Caco-2 (cell line): ENCODE measurements around the gene CYTH2. TPM values are rescaled to one million over a fixed set of nuclear protein-coding genes. Genes with fewer than 3 reads are reported as not detected.

Experiments used
- BruUV-seq: library from RNA; stranded (reverse); fragments of 400-500 nt; replicated peaks from 2 replicates; lab custom pipeline; 2021; lab: Mats Ljungman, UMichigan
- CTCF ChIA-PET: fragments of 300-600 bp; sonication (Branson Sonifier 250); formaldehyde crosslinking; loops from one replicate; lab custom pipeline; 2022; ENCODE audit warnings: antibody characterized with exemption; lab: Charles Lee
- POLR2A ChIA-PET: fragments of 300-600 bp; sonication (Branson Sonifier 250); formaldehyde crosslinking; loops from one replicate; lab custom pipeline; 2022; ENCODE audit warnings: antibody characterized with exemption; lab: Charles Lee
- DNase-seq, 2 experiments: peaks; one replicate each; pipeline versions ENCODE4 v3.0.0 to v3.0.0-alpha.2; 2020 to 2022
- H3K27me3 ChIP-seq: replicated peaks from 2 replicates; pipeline ENCODE4 v1.6.0; 2011; ENCODE audit warnings: low read length; ENCODE audit not compliant: control insufficient read depth, insufficient read depth
- H3K36me3 ChIP-seq: 2 replicates; pipeline ENCODE4 v1.5.1; 2011; ENCODE audit warnings: low read length; ENCODE audit not compliant: control insufficient read depth, insufficient read depth
- H3K4me1 ChIP-seq: fragments of 250-450 bp; sonication (Bioruptor Pico); 2 replicates; pipeline ENCODE4 v1.5.1; 2020; ENCODE audit warnings: mild to moderate bottlenecking
- H3K4me3 ChIP-seq: 2 replicates; pipeline ENCODE4 v1.5.1; 2011; ENCODE audit warnings: low read depth, mild to moderate bottlenecking, control low read depth, low read length
- H3K9me3 ChIP-seq: fragments of 250-450 bp; sonication (Bioruptor Pico); 2 replicates; pipeline ENCODE4 v1.5.1; 2020; ENCODE audit warnings: mild to moderate bottlenecking, moderate library complexity
- H3K27ac Mint-ChIP-seq: one replicate; pipeline ENCODE4 v1.8.0; 2022; ENCODE audit warnings: mixed read lengths; ENCODE audit not compliant: unreplicated experiment
- H3K27me3 Mint-ChIP-seq: one replicate; pipeline ENCODE4 v1.8.0; 2022; ENCODE audit warnings: mixed read lengths; ENCODE audit not compliant: insufficient read depth, unreplicated experiment
- H3K36me3 Mint-ChIP-seq: one replicate; pipeline ENCODE4 v1.8.0; 2022; ENCODE audit warnings: mild to moderate bottlenecking, mixed read lengths; ENCODE audit not compliant: insufficient read depth, unreplicated experiment
- H3K4me1 Mint-ChIP-seq: one replicate; pipeline ENCODE4 v1.8.0; 2022; ENCODE audit warnings: low read depth, mixed read lengths; ENCODE audit not compliant: unreplicated experiment
- H3K4me3 Mint-ChIP-seq: one replicate; pipeline ENCODE4 v1.8.0; 2022; ENCODE audit warnings: mild to moderate bottlenecking, moderate library complexity, mixed read lengths; ENCODE audit not compliant: unreplicated experiment
- H3K9me3 Mint-ChIP-seq: one replicate; pipeline ENCODE4 v1.8.0; 2022; ENCODE audit warnings: mixed read lengths; ENCODE audit not compliant: unreplicated experiment
- intact Hi-C: fragments of 100-400 bp; cut with micrococcal nuclease; formaldehyde crosslinking; loops from one replicate; pipeline ENCODE4 v1.10.0; 2022; ENCODE audit not compliant: unreplicated experiment
- total RNA-seq: library from RNA; stranded (reverse); gene quantifications from 2 replicates; pipeline ENCODE4 v1.2.3, GENCODE V29; 2022
- TF ChIP-seq, protein P1 (sequence below), 2 experiments: fragments of 200-600 bp in 1 of 2; IDR thresholded peaks; 1 replicate in 1 of 2; 2 replicates in 1 of 2; pipeline versions ENCODE4 v1.5.1 to v1.8.0; 2011 to 2022; ENCODE audit warnings: antibody characterized with exemption in 1 of 2, control low read depth in 1 of 2, inconsistent platforms in 1 of 2, low read depth in 1 of 2, low read length in 1 of 2, mild to moderate bottlenecking in 1 of 2, moderate library complexity in 1 of 2; ENCODE audit not compliant: insufficient read depth in 1 of 2, severe bottlenecking in 1 of 2, unreplicated experiment in 1 of 2

CYTH2 gene
- total RNA-seq, 1 experiment from 2014 or later: 74.6 TPM

DNA sequence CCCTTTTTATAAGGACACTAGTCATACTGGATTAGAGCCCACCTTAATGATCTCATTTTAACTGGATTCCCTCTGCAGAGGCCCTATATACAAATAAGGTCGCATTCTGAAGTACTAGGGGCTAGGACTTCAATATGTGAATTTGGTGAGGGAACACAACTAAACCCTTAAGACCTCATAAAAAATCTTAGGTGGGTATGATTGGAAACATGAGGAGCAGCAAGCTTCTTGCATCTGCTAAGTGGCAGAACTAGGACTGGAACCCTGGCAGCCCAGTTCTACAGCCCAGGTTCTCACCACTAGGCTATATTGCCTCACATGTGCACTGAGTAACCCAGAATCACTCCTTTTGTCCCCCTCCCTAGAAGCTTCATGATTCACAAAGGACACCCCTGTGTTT is 40.5 kb upstream of the CYTH2 start:
- no peak for DNase-seq
- BruUV-seq: no TSS peak
- peaks cover 7% of the 10 kb centered on the region for H3K4me1 Mint-ChIP-seq
- H3K27me3 Mint-ChIP-seq: no peaks in the 10 kb centered on the region
- no peak overlapping the region for H3K27ac Mint-ChIP-seq
- Histone ChIP-seq H3K9me3 (no peaks in the 10 kb centered on the region), H3K4me1 (peaks cover 5% of the 10 kb centered on the region; the same call in 1 of the 2 replicates), H3K36me3 (no peaks in the 10 kb centered on the region), H3K4me3 (no peak overlapping the region), H3K27me3 (no peaks in the 10 kb centered on the region)
- H3K9me3 Mint-ChIP-seq: no peaks in the 10 kb centered on the region
- CTCF ChIA-PET: interaction anchor here (0.7 kb wide), 1 partner anchor 28 kb away, joined by 3 read pairs; no protein-coding TSS in a partner anchor
- POLR2A ChIA-PET: no interaction called here
- H3K4me3 Mint-ChIP-seq: no peak overlapping the region
- TF ChIP-seq, protein P1, sequence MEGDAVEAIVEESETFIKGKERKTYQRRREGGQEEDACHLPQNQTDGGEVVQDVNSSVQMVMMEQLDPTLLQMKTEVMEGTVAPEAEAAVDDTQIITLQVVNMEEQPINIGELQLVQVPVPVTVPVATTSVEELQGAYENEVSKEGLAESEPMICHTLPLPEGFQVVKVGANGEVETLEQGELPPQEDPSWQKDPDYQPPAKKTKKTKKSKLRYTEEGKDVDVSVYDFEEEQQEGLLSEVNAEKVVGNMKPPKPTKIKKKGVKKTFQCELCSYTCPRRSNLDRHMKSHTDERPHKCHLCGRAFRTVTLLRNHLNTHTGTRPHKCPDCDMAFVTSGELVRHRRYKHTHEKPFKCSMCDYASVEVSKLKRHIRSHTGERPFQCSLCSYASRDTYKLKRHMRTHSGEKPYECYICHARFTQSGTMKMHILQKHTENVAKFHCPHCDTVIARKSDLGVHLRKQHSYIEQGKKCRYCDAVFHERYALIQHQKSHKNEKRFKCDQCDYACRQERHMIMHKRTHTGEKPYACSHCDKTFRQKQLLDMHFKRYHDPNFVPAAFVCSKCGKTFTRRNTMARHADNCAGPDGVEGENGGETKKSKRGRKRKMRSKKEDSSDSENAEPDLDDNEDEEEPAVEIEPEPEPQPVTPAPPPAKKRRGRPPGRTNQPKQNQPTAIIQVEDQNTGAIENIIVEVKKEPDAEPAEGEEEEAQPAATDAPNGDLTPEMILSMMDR (IDR thresholded peaks at IDR 0.05; ENCODE audit: insufficient read depth in 1 of 2, low read depth in 1 of 2, low read length in 1 of 2, severe bottlenecking in 1 of 2, unreplicated experiment in 1 of 2): no peak
- intact Hi-C loops: no loop called here
- peaks cover 6% of the 10 kb centered on the region for H3K36me3 Mint-ChIP-seq

DNA sequence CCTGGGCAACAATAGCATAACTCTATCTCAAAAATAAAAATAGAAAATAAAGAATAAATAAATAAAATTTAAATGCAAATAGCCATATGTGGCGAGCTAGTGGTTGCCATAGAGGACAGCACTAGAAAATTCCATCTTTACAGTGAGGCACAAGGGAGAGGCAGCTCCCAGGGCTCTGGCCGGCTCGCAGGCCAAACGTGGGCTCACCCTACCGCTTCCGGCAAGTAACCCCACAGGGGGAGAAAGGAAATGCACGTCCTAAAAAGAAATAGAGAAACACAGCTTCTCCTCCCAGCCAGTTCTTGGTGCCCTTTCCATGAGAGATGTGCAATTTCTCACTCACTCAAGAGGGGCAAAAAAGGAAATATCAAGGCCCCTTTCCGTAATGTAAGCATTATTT is 35.8 kb upstream of the CYTH2 start:
- DNase-seq: no peak

DNA sequence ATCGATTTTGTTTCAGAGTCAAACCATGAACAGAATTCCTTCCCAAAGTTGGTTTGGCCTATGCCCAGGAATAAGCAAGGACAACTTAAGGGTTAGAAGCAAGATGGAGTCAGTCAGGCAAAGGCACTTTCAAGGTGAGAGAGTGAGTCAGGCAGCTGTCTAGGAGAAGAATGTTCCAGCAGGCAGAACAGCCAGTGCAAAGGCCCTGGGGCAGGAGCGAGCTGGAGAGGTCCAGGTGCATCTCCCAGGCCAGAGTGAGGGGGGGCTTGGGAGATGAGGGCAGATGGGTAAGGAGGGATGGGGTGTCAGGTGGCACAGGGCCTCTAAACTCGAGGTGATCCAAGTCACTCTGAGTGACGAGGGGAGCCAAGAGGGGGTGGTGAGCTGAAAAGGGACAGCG is 32.6 kb upstream of the CYTH2 start:
- no peak for DNase-seq
- intact Hi-C loops: no loop called here
- Mint-ChIP-seq H3K27me3 (no peaks in the 10 kb centered on the region), H3K4me3 (no peak overlapping the region), H3K36me3 (no peaks in the 10 kb centered on the region), H3K27ac (no peak overlapping the region), H3K9me3 (no peaks in the 10 kb centered on the region), H3K4me1 (peaks cover 7% of the 10 kb centered on the region)
- POLR2A ChIA-PET: no interaction called here
- CTCF ChIA-PET: no interaction called here
- BruUV-seq: no TSS peak
- H3K4me1 ChIP-seq: no peaks in the 10 kb centered on the region
- no peak overlapping the region for H3K4me3 ChIP-seq
- no peaks in the 10 kb centered on the region for H3K9me3 ChIP-seq
- no peaks in the 10 kb centered on the region for H3K36me3 ChIP-seq
- TF ChIP-seq, protein P1 (IDR thresholded peaks at IDR 0.05; ENCODE audit: insufficient read depth in 1 of 2, low read depth in 1 of 2, low read length in 1 of 2, severe bottlenecking in 1 of 2, unreplicated experiment in 1 of 2): no peak
- no peaks in the 10 kb centered on the region for H3K27me3 ChIP-seq

More for the DNA sequence above, 35.8 kb upstream of the CYTH2 start:
- Mint-ChIP-seq H3K36me3 (peaks cover 6% of the 10 kb centered on the region), H3K4me3 (no peak overlapping the region), H3K9me3 (no peaks in the 10 kb centered on the region), H3K4me1 (peaks cover 7% of the 10 kb centered on the region), H3K27ac (no peak overlapping the region), H3K27me3 (no peaks in the 10 kb centered on the region)
- TF ChIP-seq, protein P1 (IDR thresholded peaks at IDR 0.05; ENCODE audit: insufficient read depth in 1 of 2, low read depth in 1 of 2, low read length in 1 of 2, severe bottlenecking in 1 of 2, unreplicated experiment in 1 of 2): no peak
- intact Hi-C loops: no loop called here
- ChIA-PET CTCF (no interaction called here), POLR2A (interaction anchor here (0.5 kb wide), 1 partner anchor 121 kb away, joined by 5 read pairs; no protein-coding TSS in a partner anchor)
- Histone ChIP-seq H3K36me3 (no peaks in the 10 kb centered on the region), H3K27me3 (no peaks in the 10 kb centered on the region), H3K9me3 (no peaks in the 10 kb centered on the region), H3K4me3 (no peak overlapping the region), H3K4me1 (no peaks in the 10 kb centered on the region)
- BruUV-seq: no TSS peak
